NB4 (cell line): ENCODE results near the gene ZBTB20.

Experiments
- DNase-seq: peaks from one replicate; pipeline ENCODE4 v3.0.0; 2010; ENCODE audit warnings: low read depth
- H3K4me3 ChIP-seq: one replicate; pipeline ENCODE4 v1.5.1; 2011; ENCODE audit warnings: mild to moderate bottlenecking, low read depth, low read length, moderate library complexity
- CTCF ChIP-seq: IDR thresholded peaks from one replicate; pipeline ENCODE4 v1.5.1; 2012; ENCODE audit warnings: low read depth, low read length
- MAX ChIP-seq: IDR thresholded peaks from 2 replicates; pipeline ENCODE4 v1.6.1; 2011; ENCODE audit warnings: low read depth, low read length
- MYC ChIP-seq: IDR thresholded peaks from 2 replicates; pipeline ENCODE4 v1.6.1; 2011; ENCODE audit warnings: low read depth, low read length
- POLR2A ChIP-seq: IDR thresholded peaks from 2 replicates; pipeline ENCODE4 v1.6.1; 2011; ENCODE audit warnings: mild to moderate bottlenecking; ENCODE audit not compliant: insufficient read length; ENCODE audit errors: extremely low read depth

The ZBTB20 gene

DNA sequence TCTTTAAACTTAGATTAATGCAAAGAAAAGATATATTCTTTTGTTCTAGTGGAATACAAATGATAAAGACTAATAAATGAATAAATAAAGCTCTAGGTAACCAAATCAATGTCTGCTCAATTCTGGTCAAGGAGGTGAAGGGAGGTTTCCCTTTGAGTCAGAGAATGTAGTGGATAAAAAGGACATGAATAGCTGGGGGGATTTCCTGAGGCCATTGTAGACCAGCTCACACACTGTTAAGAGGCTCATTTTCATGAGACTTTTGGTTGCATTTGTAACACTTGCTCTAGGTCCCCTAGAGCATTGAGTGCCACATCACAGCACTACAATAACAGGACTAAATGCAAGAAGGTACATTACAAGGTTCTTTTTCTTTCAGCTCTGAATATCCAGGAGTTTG lies 682.5 kb downstream of the ZBTB20 start:
- no peak for TF ChIP-seq POLR2A
- no peak for TF ChIP-seq CTCF
- no peak overlapping the region for H3K4me3 ChIP-seq
- DNase-seq, result no peak

DNA sequence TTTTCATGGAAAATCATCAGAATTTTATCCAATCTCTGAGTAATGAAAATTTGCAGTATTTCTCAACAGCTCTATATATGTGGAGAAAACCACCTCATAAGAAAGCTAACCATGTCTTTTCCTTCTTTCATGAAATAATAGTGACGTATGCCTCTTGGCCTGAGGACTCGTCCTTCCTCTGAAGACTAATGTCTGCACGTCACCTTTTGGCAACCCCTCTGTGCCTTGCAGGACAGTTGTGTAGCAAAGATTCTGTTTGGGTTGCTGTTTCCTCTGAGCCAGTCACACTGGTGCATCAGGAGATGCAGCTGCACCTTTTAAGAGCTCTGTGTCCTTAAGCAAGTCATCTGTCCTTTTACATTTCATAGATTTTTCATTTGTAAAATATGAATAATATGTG lies 684.3 kb downstream of the ZBTB20 start:
- H3K4me3 ChIP-seq, result no peak overlapping the region
- DNase-seq, result no peak
- TF ChIP-seq POLR2A (no peak), MAX (no peak), MYC (no peak), CTCF (no peak)

- H3K4me3 ChIP-seq, result no peak overlapping the region
These were observed 686.6 kb downstream of the ZBTB20 start for GRCh38 chr3:114460459-114460858.

GRCh38 chr3:114456742-114457141 lies 690.3 kb downstream of the ZBTB20 start:
- no peak overlapping the region for H3K4me3 ChIP-seq
- TF ChIP-seq CTCF, result no peak
- TF ChIP-seq MYC, result no peak
- TF ChIP-seq MAX, result no peak
- TF ChIP-seq POLR2A, result no peak
- no peak for DNase-seq

More at GRCh38 chr3:114460459-114460858, 686.6 kb downstream of the ZBTB20 start:
- no peak for TF ChIP-seq CTCF
- TF ChIP-seq MYC, result no peak
- no peak for TF ChIP-seq POLR2A
- TF ChIP-seq MAX, result no peak
- DNase-seq, result no peak

- H3K4me3 ChIP-seq, result no peak overlapping the region
- no peak for DNase-seq
- no peak for TF ChIP-seq MAX
- no peak for TF ChIP-seq CTCF
- TF ChIP-seq MYC, result no peak
- TF ChIP-seq POLR2A, result no peak
These were observed 691.7 kb downstream of the ZBTB20 start for GRCh38 chr3:114455432-114455831.

GRCh38 chr3:114454551-114455251 lies 692.4 kb downstream of the ZBTB20 start:
- H3K4me3 ChIP-seq, result no peak overlapping the region
- TF ChIP-seq POLR2A, result no peak
- no peak for TF ChIP-seq CTCF
- no peak for TF ChIP-seq MAX
- TF ChIP-seq MYC, result no peak
- no peak for DNase-seq
